GM23338 (cell line): ENCODE data around the gene EPHB1. TPM values are rescaled to one million over a fixed set of nuclear protein-coding genes. Genes with fewer than 3 reads are reported as not detected.

ENCODE experiments used
- ATAC-seq: fragments of 200-7000 bp; cut with Tn5 transposase; 3 replicates; pipeline ENCODE4 v1.9.1; 2020
- DNase-seq: peaks from one replicate; pipeline ENCODE4 v3.0.0-alpha.2; 2015; ENCODE audit warnings: low spot score
- H2AFZ ChIP-seq: fragments of 200-600 bp; sonication (generic); 2 replicates; pipeline ENCODE4 v1.8.0; 2016; ENCODE audit warnings: antibody characterized with exemption, mild to moderate bottlenecking, moderate library complexity
- H3F3A ChIP-seq: fragments of 200-600 bp; sonication (generic); replicated peaks from 2 replicates; pipeline ENCODE4 v1.8.0; 2017; ENCODE audit warnings: antibody characterized with exemption, mixed run types, low read depth
- H3K27ac ChIP-seq: fragments of 200-600 bp; sonication (generic); 2 replicates; pipeline ENCODE4 v1.6.1; 2016; ENCODE audit warnings: low read depth
- H3K27me3 ChIP-seq: fragments of 200-600 bp; sonication (generic); 2 replicates; pipeline ENCODE4 v1.8.0; 2016; ENCODE audit warnings: mild to moderate bottlenecking, mixed run types, moderate library complexity; ENCODE audit not compliant: insufficient read depth
- H3K36me3 ChIP-seq: fragments of 200-600 bp; sonication (generic); 2 replicates; pipeline ENCODE4 v1.8.0; 2016; ENCODE audit warnings: mild to moderate bottlenecking; ENCODE audit not compliant: insufficient read depth
- H3K4me1 ChIP-seq: fragments of 200-600 bp; sonication (generic); 2 replicates; pipeline ENCODE4 v1.8.0; 2016; ENCODE audit warnings: mild to moderate bottlenecking, moderate library complexity; ENCODE audit not compliant: insufficient read depth
- H3K4me2 ChIP-seq: fragments of 200-600 bp; sonication (generic); 2 replicates; pipeline ENCODE4 v1.7.1; 2017; ENCODE audit warnings: mixed run types
- H3K4me3 ChIP-seq: fragments of 200-600 bp; sonication (generic); 2 replicates; pipeline ENCODE4 v1.6.1; 2016; ENCODE audit warnings: mixed run types
- H3K79me2 ChIP-seq: fragments of 200-600 bp; sonication (generic); replicated peaks from 2 replicates; pipeline ENCODE4 v1.8.0; 2017; ENCODE audit warnings: mild to moderate bottlenecking; ENCODE audit not compliant: insufficient read depth
- H3K9me2 ChIP-seq: fragments of 200-600 bp; sonication (generic); 2 replicates; pipeline ENCODE4 v1.8.0; 2017; ENCODE audit not compliant: insufficient read depth
- H4K20me1 ChIP-seq: fragments of 200-600 bp; sonication (generic); replicated peaks from 2 replicates; pipeline ENCODE4 v1.8.0; 2017; ENCODE audit warnings: mild to moderate bottlenecking; ENCODE audit not compliant: insufficient read depth
- H3K27ac Mint-ChIP-seq: 2 replicates; pipeline ENCODE4 v1.8.0; 2020; ENCODE audit warnings: inconsistent platforms, mild to moderate bottlenecking, moderate library complexity, mixed read lengths
- H3K27me3 Mint-ChIP-seq: 3 replicates; pipeline ENCODE4 v1.8.0; 2022; ENCODE audit warnings: low read depth, mild to moderate bottlenecking, moderate library complexity, mixed read lengths, inconsistent platforms; ENCODE audit not compliant: insufficient read depth, poor library complexity
- H3K36me3 Mint-ChIP-seq: 3 replicates; pipeline ENCODE4 v1.8.0; 2021; ENCODE audit warnings: low read depth, mild to moderate bottlenecking, inconsistent platforms, moderate library complexity, mixed read lengths
- H3K4me1 Mint-ChIP-seq: 3 replicates; pipeline ENCODE4 v1.8.0; 2020; ENCODE audit warnings: mild to moderate bottlenecking, inconsistent platforms, mixed read lengths
- H3K4me3 Mint-ChIP-seq: 3 replicates; pipeline ENCODE4 v1.8.0; 2021; ENCODE audit warnings: moderate library complexity, mild to moderate bottlenecking, inconsistent platforms, mixed read lengths
- H3K9me3 Mint-ChIP-seq: 3 replicates; pipeline ENCODE4 v1.8.0; 2020; ENCODE audit warnings: moderate library complexity, mild to moderate bottlenecking, inconsistent platforms, mixed read lengths
- CREB1 ChIP-seq: fragments of 250-450 bp; sonication (Bioruptor Pico); IDR thresholded peaks from 2 replicates; pipeline ENCODE4 v1.5.0; 2020; ENCODE audit warnings: low read depth, mild to moderate bottlenecking, moderate library complexity
- CTCF ChIP-seq, 2 experiments: fragments of 200-600 bp in 1 of 2; sonication (generic) in 1 of 2; conservative IDR thresholded peaks; 2 replicates each; pipeline versions ENCODE4 v1.5.1 to v1.6.1; 2016 to 2017; ENCODE audit warnings: antibody characterized with exemption in 2 of 2, low read depth in 2 of 2, mild to moderate bottlenecking in 2 of 2, moderate library complexity in 1 of 2
- ETS1 ChIP-seq: IDR thresholded peaks from 2 replicates; pipeline ENCODE4 v1.6.1; 2016; ENCODE audit warnings: antibody characterized with exemption
- EZH2 ChIP-seq: fragments of 200-600 bp; sonication (generic); IDR thresholded peaks from one replicate; pipeline ENCODE4 v1.8.0; 2017; ENCODE audit warnings: antibody characterized with exemption, mild to moderate bottlenecking, low read depth; ENCODE audit not compliant: unreplicated experiment
- EZH2phosphoT487 ChIP-seq: fragments of 200-600 bp; sonication (generic); IDR thresholded peaks from one replicate; pipeline ENCODE4 v1.8.1; 2018; ENCODE audit warnings: antibody characterized with exemption; ENCODE audit not compliant: unreplicated experiment
- JUNB ChIP-seq: IDR thresholded peaks from one replicate; pipeline ENCODE4 v1.6.1; 2016; ENCODE audit warnings: antibody characterized with exemption; ENCODE audit not compliant: unreplicated experiment
- NANOG ChIP-seq: IDR thresholded peaks from 2 replicates; pipeline ENCODE4 v1.6.1; 2016; ENCODE audit warnings: antibody characterized with exemption, borderline replicate concordance
- POLR2AphosphoS5 ChIP-seq: IDR thresholded peaks from 2 replicates; pipeline ENCODE4 v1.6.1; 2016; ENCODE audit warnings: antibody characterized with exemption, low read depth
- REST ChIP-seq: IDR thresholded peaks from one replicate; pipeline ENCODE4 v1.6.1; 2018; ENCODE audit warnings: antibody characterized with exemption; ENCODE audit not compliant: unreplicated experiment
- STAT1 ChIP-seq: IDR thresholded peaks from one replicate; pipeline ENCODE4 v1.6.1; 2016; ENCODE audit warnings: antibody characterized with exemption; ENCODE audit not compliant: unreplicated experiment
- ZNF114 ChIP-seq: fragments of 250-450 bp; sonication (Bioruptor Pico); IDR thresholded peaks from 2 replicates; pipeline ENCODE4 v1.5.0; 2020; ENCODE audit warnings: mild to moderate bottlenecking, moderate library complexity
- ZNF331 ChIP-seq: fragments of 250-450 bp; sonication (Bioruptor Pico); IDR thresholded peaks from 2 replicates; pipeline ENCODE4 v1.5.0; 2020; ENCODE audit warnings: low read depth, mild to moderate bottlenecking, moderate library complexity
- ZNF462 ChIP-seq: fragments of 250-450 bp; sonication (Bioruptor Pico); IDR thresholded peaks from 2 replicates; pipeline ENCODE4 v1.5.0; 2020; ENCODE audit warnings: mild to moderate bottlenecking, moderate library complexity
- polyA plus RNA-seq: library from polyadenylated mRNA; unstranded; fragments of >200 nt; fragmentation: Nextera tagmentation; extraction: Ambion mirVana; gene quantifications from 2 replicates; pipeline ENCODE4 v1.2.1, GENCODE V29; 2016
- total RNA-seq: library from RNA; depleted of rRNA; stranded (reverse); fragments of >200 nt; shearing (Covaris generic); gene quantifications from 2 replicates; pipeline ENCODE4 v1.2.3, GENCODE V29; 2014

Gene EPHB1
- total and polyA plus RNA-seq, 2 experiments from 2014 or later: 2.7 to 5.2 TPM

GRCh38 chr3:134752761-134753461 is 42.1 kb upstream of the EPHB1 start:
- Histone ChIP-seq H3K79me2 (no peaks in the 10 kb centered on the region), H3K4me1 (no peaks in the 10 kb centered on the region), H3K4me2 (no peak overlapping the region), H2AFZ (no peak overlapping the region), H3K36me3 (no peaks in the 10 kb centered on the region), H3K9me2 (no peaks in the 10 kb centered on the region; the same call in 1 of the 2 replicates), H3K4me3 (no peak overlapping the region), H4K20me1 (no peaks in the 10 kb centered on the region), H3K27me3 (no peaks in the 10 kb centered on the region), H3K27ac (no peak overlapping the region), H3F3A (no peaks in the 10 kb centered on the region)
- no peak for ATAC-seq
- Mint-ChIP-seq H3K4me1 (no peaks in the 10 kb centered on the region; the same call in 2 of the 3 replicates), H3K27ac (no peak overlapping the region), H3K36me3 (no peaks in the 10 kb centered on the region), H3K4me3 (no peak overlapping the region), H3K27me3 (peaks cover 2% of the 10 kb centered on the region), H3K9me3 (no peaks in the 10 kb centered on the region)
- no peak for DNase-seq
- TF ChIP-seq NANOG (no peak), JUNB (no peak), CREB1 (no peak), REST (no peak), POLR2AphosphoS5 (no peak), EZH2 (no peak), EZH2phosphoT487 (no peak), ZNF114 (no peak), ZNF331 (no peak), ZNF462 (no peak), ETS1 (no peak), CTCF (conservative IDR thresholded peaks at IDR 0.05; ENCODE audit: low read depth in 2 of 2) (no peak), STAT1 (no peak)
